AG09309 (cell line): ENCODE results near the gene KYAT1.

Experiments
- DNase-seq: peaks from one replicate; pipeline ENCODE4 v3.0.0-alpha.2; 2010; ENCODE audit warnings: low read depth
- H3K4me3 ChIP-seq: 2 replicates; pipeline ENCODE4 v1.5.1; 2011; ENCODE audit warnings: mild to moderate bottlenecking, low read depth, low read length, moderate library complexity; ENCODE audit not compliant: control insufficient read depth
- CTCF ChIP-seq: IDR thresholded peaks from 2 replicates; pipeline ENCODE4 v1.5.1; 2011; ENCODE audit warnings: mild to moderate bottlenecking, low read depth, low read length, inconsistent platforms; ENCODE audit not compliant: insufficient read depth, control insufficient read depth; ENCODE audit errors: missing control alignments

KYAT1 gene

GRCh38 chr9:128894764-128895163 is 13.0 kb upstream of the KYAT1 start:
- no peak overlapping the region for H3K4me3 ChIP-seq
- DNase-seq = no peak
- TF ChIP-seq CTCF = no peak

GRCh38 chr9:128893354-128893753 is 11.6 kb upstream of the KYAT1 start:
- H3K4me3 ChIP-seq = no peak overlapping the region
- TF ChIP-seq CTCF = no peak
- DNase-seq = no peak

GRCh38 chr9:128892221-128892921 is 10.6 kb upstream of the KYAT1 start:
- no peak for TF ChIP-seq CTCF
- no peak for DNase-seq
- peak overlapping the region; percentile 21 for H3K4me3 ChIP-seq

GRCh38 chr9:128891321-128892220 is 9.8 kb upstream of the KYAT1 start:
- no peak for DNase-seq
- TF ChIP-seq CTCF = no peak
- H3K4me3 ChIP-seq = no peak overlapping the region

GRCh38 chr9:128887914-128888350 is 6.2 kb upstream of the KYAT1 start:
- no peak for DNase-seq
- TF ChIP-seq CTCF = no peak
- H3K4me3 ChIP-seq = no peak overlapping the region

GRCh38 chr9:128887049-128887448 is 5.3 kb upstream of the KYAT1 start:
- no peak for DNase-seq
- no peak overlapping the region for H3K4me3 ChIP-seq
- TF ChIP-seq CTCF = no peak
